ENCODE data around the gene DUS3L.

Gene DUS3L

GRCh38 chr19:5743630-5744029, 47.3 kb downstream of the DUS3L start:
- no peak for DNase-seq (ENCODE audit: extremely low read depth, insufficient read length)
- TF ChIP-seq CTCF (IDR thresholded peaks at IDR 0.05; ENCODE audit: insufficient read depth, low read length, poor library complexity, severe bottlenecking), result no peak
- Histone ChIP-seq H3K36me3 (ENCODE audit: control insufficient read depth, insufficient read depth, low read length) (no peaks in the 10 kb centered on the region), H3K27me3 (replicated peaks; ENCODE audit: control insufficient read depth, insufficient read depth, low read length) (no peaks in the 10 kb centered on the region), H3K4me3 (replicated peaks; ENCODE audit: low read depth, low read length) (no peak overlapping the region)

- TF ChIP-seq CTCF (IDR thresholded peaks at IDR 0.05; ENCODE audit: insufficient read depth, low read length, poor library complexity, severe bottlenecking), result no peak
- H3K27me3 ChIP-seq (replicated peaks; ENCODE audit: control insufficient read depth, insufficient read depth, low read length), result no peaks in the 10 kb centered on the region
- no peaks in the 10 kb centered on the region for H3K36me3 ChIP-seq (ENCODE audit: control insufficient read depth, insufficient read depth, low read length)
- no peak overlapping the region for H3K4me3 ChIP-seq (replicated peaks; ENCODE audit: low read depth, low read length)
- DNase-seq (ENCODE audit: extremely low read depth, insufficient read length), result no peak
Measured at GRCh38 chr19:5742051-5742450, 48.9 kb downstream of the DUS3L start.

- no peaks in the 10 kb centered on the region for H3K27me3 ChIP-seq (replicated peaks; ENCODE audit: control insufficient read depth, insufficient read depth, low read length)
- H3K4me3 ChIP-seq (replicated peaks; ENCODE audit: low read depth, low read length), result no peak overlapping the region
- no peaks in the 10 kb centered on the region for H3K36me3 ChIP-seq (ENCODE audit: control insufficient read depth, insufficient read depth, low read length)
- no peak for DNase-seq (ENCODE audit: extremely low read depth, insufficient read length)
- TF ChIP-seq CTCF (IDR thresholded peaks at IDR 0.05; ENCODE audit: insufficient read depth, low read length, poor library complexity, severe bottlenecking), result no peak
Measured at GRCh38 chr19:5738423-5738822, 52.5 kb downstream of the DUS3L start.

Measured in GM06990 (cell line).